DOHH2 (cell line): ENCODE results near the gene SPATA17.

ENCODE experiments used
- CTCF ChIP-seq: fragments of 200-600 bp; sonication (generic); IDR thresholded peaks from one replicate; pipeline ENCODE4 v1.5.1; 2014; ENCODE audit warnings: antibody characterized with exemption, mild to moderate bottlenecking, low read depth, low read length; ENCODE audit not compliant: poor library complexity, severe bottlenecking
- EZH2phosphoT487 ChIP-seq: fragments of 200-600 bp; sonication (generic); IDR thresholded peaks from 2 replicates; pipeline ENCODE4 v1.6.1; 2017; ENCODE audit warnings: borderline replicate concordance, mild to moderate bottlenecking, antibody characterized with exemption, low read length, moderate library complexity, mixed read lengths

GRCh38 chr1:217889401-217889800, 258.3 kb downstream of the SPATA17 start:
- TF ChIP-seq CTCF (no peak), EZH2phosphoT487 (no peak)
